ENCODE data around the gene RBMS3. TPM values are rescaled to one million over a fixed set of nuclear protein-coding genes. Genes with fewer than 3 reads are reported as not detected.

The RBMS3 gene
- total RNA-seq, 2 donors from 2014 or later = 27.3 to 51.4 TPM

GRCh38 chr3:29694331-29694730 lies 413.5 kb downstream of the RBMS3 start:
- Histone ChIP-seq H3K4me3 (no peak overlapping the region), H3K9me3 (no peaks in the 10 kb centered on the region), H3K4me1 (peaks cover 0 to 39% of the 10 kb centered on the region in 2 donors), H3K36me3 (peaks cover 4% of the 10 kb centered on the region), H3K27me3 (no peaks in the 10 kb centered on the region), H3K27ac (peak overlapping the region; percentile 67 to 73)
- TF ChIP-seq CTCF (IDR thresholded peaks at IDR 0.05) = no peak
- no peak for DNase-seq (ENCODE audit: low spot score)

DNA sequence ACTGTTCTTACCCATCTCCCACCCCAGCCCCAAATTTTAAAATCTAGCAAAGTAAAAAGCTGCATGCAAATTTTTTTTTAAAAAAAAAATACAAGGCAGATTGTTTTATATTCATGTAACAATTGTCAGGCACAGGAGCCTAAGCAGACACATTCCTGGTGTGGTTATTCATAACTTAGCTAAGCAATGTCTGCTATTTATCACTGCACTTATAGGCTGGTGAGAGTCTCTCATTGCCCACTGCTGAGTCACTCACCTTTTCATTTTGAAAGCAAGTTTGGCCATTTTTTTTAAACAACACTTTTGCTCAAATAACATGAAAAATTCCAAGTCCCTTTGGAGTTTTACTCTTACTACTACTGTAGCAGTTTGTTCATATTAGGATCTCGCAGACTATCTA lies 413.9 kb downstream of the RBMS3 start:
- H3K27ac ChIP-seq = peak overlapping the region; percentile 67 to 73
- H3K9me3 ChIP-seq = no peaks in the 10 kb centered on the region
- no peak overlapping the region for H3K4me3 ChIP-seq
- no peak for TF ChIP-seq CTCF (IDR thresholded peaks at IDR 0.05)
- DNase-seq (ENCODE audit: low spot score) = no peak
- H3K4me1 ChIP-seq = peaks cover 0 to 39% of the 10 kb centered on the region in 2 donors
- no peaks in the 10 kb centered on the region for H3K27me3 ChIP-seq
- peaks cover 4% of the 10 kb centered on the region for H3K36me3 ChIP-seq

DNA sequence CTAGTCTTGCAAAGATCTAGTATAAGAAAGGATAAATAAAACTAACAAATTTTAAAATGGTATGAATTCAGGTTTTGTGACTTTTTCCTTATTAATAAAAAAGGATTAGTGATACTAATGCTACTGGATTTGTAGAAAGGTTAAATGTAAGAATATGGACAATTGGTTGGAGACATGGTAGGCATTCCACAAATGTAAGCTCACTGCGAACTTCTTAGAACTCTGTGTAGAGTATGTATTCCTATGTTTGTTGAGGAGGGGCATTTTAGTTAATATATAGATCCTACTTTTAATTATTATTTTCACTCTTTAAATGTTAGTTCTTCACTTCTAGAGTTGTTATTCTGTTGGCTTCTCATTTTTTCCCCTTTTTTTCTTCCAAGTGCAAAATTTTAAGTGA lies 414.3 kb downstream of the RBMS3 start:
- H3K27ac ChIP-seq = peak overlapping the region; percentile 67 to 73

GRCh38 chr3:29695643-29696198 lies 414.9 kb downstream of the RBMS3 start:
- DNase-seq (ENCODE audit: low spot score) = no peak
- Histone ChIP-seq H3K27ac (peak overlapping the region; percentile 67 to 73), H3K4me1 (peaks cover 0 to 39% of the 10 kb centered on the region in 2 donors), H3K9me3 (no peaks in the 10 kb centered on the region), H3K36me3 (peaks cover 4% of the 10 kb centered on the region), H3K4me3 (no peak overlapping the region), H3K27me3 (no peaks in the 10 kb centered on the region)
- no peak for TF ChIP-seq CTCF (IDR thresholded peaks at IDR 0.05)

More for the DNA sequence above, 414.3 kb downstream of the RBMS3 start:
- no peak for DNase-seq (ENCODE audit: low spot score)
- Histone ChIP-seq H3K9me3 (no peaks in the 10 kb centered on the region), H3K27me3 (no peaks in the 10 kb centered on the region), H3K4me3 (no peak overlapping the region), H3K4me1 (peaks cover 0 to 39% of the 10 kb centered on the region in 2 donors), H3K36me3 (peaks cover 4% of the 10 kb centered on the region)
- no peak for TF ChIP-seq CTCF (IDR thresholded peaks at IDR 0.05)

DNA sequence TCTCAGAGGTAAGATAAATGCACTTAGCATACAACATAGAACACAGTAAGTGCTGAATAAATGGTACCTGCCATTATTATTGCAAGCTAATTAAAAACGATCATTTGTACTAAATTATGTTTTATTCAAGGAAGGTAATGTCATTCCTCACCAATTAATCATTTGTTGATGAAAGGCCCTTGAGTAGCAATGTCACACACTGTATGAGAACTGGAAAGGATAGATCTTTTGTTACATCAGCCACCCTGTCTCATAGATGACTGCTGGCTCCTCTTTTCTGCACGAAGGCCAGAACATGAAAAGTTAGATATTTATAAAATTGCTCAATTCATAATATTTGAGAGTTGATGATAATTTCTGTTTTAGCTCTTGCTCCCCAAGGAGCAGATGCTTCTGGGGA lies 415.4 kb downstream of the RBMS3 start:
- peak overlapping the region; percentile 67 to 73 for H3K27ac ChIP-seq
- no peak for DNase-seq (ENCODE audit: low spot score)
- no peaks in the 10 kb centered on the region for H3K27me3 ChIP-seq
- peaks cover 0 to 39% of the 10 kb centered on the region in 2 donors for H3K4me1 ChIP-seq
- H3K4me3 ChIP-seq = no peak overlapping the region
- TF ChIP-seq CTCF (IDR thresholded peaks at IDR 0.05) = no peak
- H3K9me3 ChIP-seq = no peaks in the 10 kb centered on the region
- peaks cover 4% of the 10 kb centered on the region for H3K36me3 ChIP-seq

- H3K4me1 ChIP-seq = peaks cover 0 to 39% of the 10 kb centered on the region in 2 donors
- no peak for TF ChIP-seq CTCF (IDR thresholded peaks at IDR 0.05)
- DNase-seq (ENCODE audit: low spot score) = no peak
- H3K27ac ChIP-seq = no peak overlapping the region
- H3K36me3 ChIP-seq = peaks cover 13% of the 10 kb centered on the region
- H3K4me3 ChIP-seq = no peak overlapping the region
- no peaks in the 10 kb centered on the region for H3K9me3 ChIP-seq
- H3K27me3 ChIP-seq = no peaks in the 10 kb centered on the region
Observed at GRCh38 chr3:29697989-29698388, 417.1 kb downstream of the RBMS3 start.
